Heart left ventricle (tissue), 16 donors: Measurements from ENCODE around the gene ITPK1. TPM values are rescaled to one million over a fixed set of nuclear protein-coding genes. Genes with fewer than 3 reads are reported as not detected.

ENCODE experiments used
- ATAC-seq, 4 donors: fragments of 200-7000 bp; cut with Tn5 transposase; one replicate each; pipeline ENCODE4 v1.9.1; 2020 to 2022; ENCODE audit warnings: moderate library complexity in 4 of 4, mild to moderate bottlenecking in 3 of 4, moderate number of reproducible peaks in 1 of 4
- DNase-seq, 5 donors: peaks; one replicate each; pipeline ENCODE4 v3.0.0-alpha.2; 2020
- H3K27ac ChIP-seq, 12 donors: fragments of 200-600 bp; sonication (generic) in 4 of 12; one replicate each; pipeline versions ENCODE4 v1.5.0 to v1.8.0; 2016 to 2022; ENCODE audit warnings: mild to moderate bottlenecking in 2 of 12
- H3K27me3 ChIP-seq, 9 donors: fragments of 200-600 bp; sonication (generic) in 2 of 9; one replicate each; pipeline versions ENCODE4 v1.5.1 to v1.8.0; 2016 to 2022; ENCODE audit warnings: mild to moderate bottlenecking in 3 of 9
- H3K36me3 ChIP-seq, 9 donors: fragments of 200-600 bp; sonication (generic) in 2 of 9; one replicate each; pipeline versions ENCODE4 v1.5.0 to v1.8.0; 2018 to 2022; ENCODE audit warnings: mild to moderate bottlenecking in 2 of 9
- H3K4me1 ChIP-seq, 12 donors: fragments of 200-600 bp; sonication (generic) in 4 of 12; one replicate each; pipeline versions ENCODE4 v1.5.0 to v1.8.0; 2016 to 2022; ENCODE audit warnings: mild to moderate bottlenecking in 3 of 12
- H3K4me3 ChIP-seq, 12 donors: fragments of 200-600 bp; sonication (generic) in 4 of 12; one replicate each; pipeline versions ENCODE4 v1.5.0 to v1.8.0; 2017 to 2022; ENCODE audit warnings: mild to moderate bottlenecking in 9 of 12, moderate library complexity in 4 of 12
- H3K9me3 ChIP-seq, 12 donors: fragments of 200-600 bp; sonication (generic) in 4 of 12; one replicate each; pipeline versions ENCODE4 v1.5.0 to v1.8.0; 2016 to 2022; ENCODE audit warnings: mild to moderate bottlenecking in 1 of 12
- CTCF ChIP-seq, 12 donors: fragments of 200-600 bp; sonication (generic) in 4 of 12; IDR thresholded peaks; one replicate each; pipeline versions ENCODE4 v1.5.0 to v1.8.0; 2018 to 2022; ENCODE audit warnings: antibody characterized with exemption in 12 of 12, mild to moderate bottlenecking in 5 of 12
- POLR2A ChIP-seq, 2 donors: fragments of 450-650 bp; IDR thresholded peaks; one replicate each; pipeline ENCODE4 v1.6.1; 2017; ENCODE audit warnings: antibody characterized with exemption in 2 of 2, mild to moderate bottlenecking in 2 of 2, moderate library complexity in 2 of 2
- WGBS, 4 donors: extraction: QIAGEN DNeasy Blood & Tissue Kit in 2 of 4; methylation state at CpG; one replicate each; pipeline versions ENCODE4 v1.1.5 to v1.1.7; 2013 to 2018; 5-methylcytosine and 5-hydroxymethylcytosine counted together
- intact Hi-C, 10 donors: fragments of 100-400 bp; cut with DNase I; formaldehyde crosslinking; loops; one replicate each; pipeline versions ENCODE4 v1.11.1 to v1.14.2; 2022
- polyA plus RNA-seq, 2 donors: library from polyadenylated mRNA; stranded (reverse); fragments of 200-250 nt; gene quantifications; one replicate each; pipeline ENCODE4 v1.2.3, GENCODE V29; 2013
- total RNA-seq, 9 donors: library from RNA; depleted of rRNA in 2 of 9; stranded (reverse); fragments of >200 nt in 2 of 9; fragmentation: NEBNext Ultra II Directional in 3 of 9; extraction: Animal tissue kit (Norgen Biotek cat#: 25700) in 3 of 9; gene quantifications; one replicate each; pipeline versions ENCODE4 v1.1.0 to v1.2.4, GENCODE V29; 2016 to 2023
- donor health status: ischemic (EF 13 %, LVEDD 7.1; RV severe dilation, severe dysfunction).
- donor health status: healthy with polysubstance abuse.
- donor health status: DM: no; HTN: yes; CAD: no.
- donor health status: DM: no; HTN: no; CAD: no.
- donor health status: ischemic (EF 25% LVEDD 6.9; RV normal size, moderate dysfunction).
- donor health status: ischemic (EF 25% LVEDD 5.7; RV mildly dilated, moderate dysfunction).
- donor health status: healthy.
- donor health status: DM: yes; HTN: yes; CAD: no.
- donor health status: ischemic (EF 35%, LVEDD 5.7; RV mildly dilated, moderate dysfunction).
- donor health status: nonischemic (EF 11% LVEDD 7.7; RV severe dilation, severe dysfunction).
- donor health status: DM: yes; HTN: yes; CAD: no.
- donor health status: PGD.
- donor health status: ischemic (EF 29% LVEDD 5.4; RV normal size, mild dysfunction).
- donor health status: nonischemic (EF 23%, LVEDD 6.1; RV moderate dilation, normal function).

ITPK1 gene
- total and polyA plus RNA-seq, 11 donors, result 44.5 to 158 (median 91.0) TPM

- Histone ChIP-seq H3K9me3 (no peaks in the 10 kb centered on the region), H3K27ac (peak overlapping the region; percentile 24 to 89 (median 76)), H3K4me3 (no peak overlapping the region), H3K4me1 (peaks cover 7 to 95% (median 71%) of the 10 kb centered on the region in 12 donors), H3K27me3 (no peaks in the 10 kb centered on the region), H3K36me3 (no peaks in the 10 kb centered on the region)
- peak; percentile 33 to 69 (median 51) for ATAC-seq
- no peak for TF ChIP-seq POLR2A (IDR thresholded peaks at IDR 0.05)
- no peak for TF ChIP-seq CTCF (IDR thresholded peaks at IDR 0.05)
- intact Hi-C loops, result no loop called here
- WGBS, 4 donors, result 36 to 59% (median 49%) methylated on average over 9 to 15 of the region's 15 CpGs
- DNase-seq, result peak in 3 of 5 donors; percentile 58 to 78 (median 76)
Measured at GRCh38 chr14:93007225-93007997, 108.3 kb downstream of the ITPK1 start.

GRCh38 chr14:93006567-93007051, 109.1 kb downstream of the ITPK1 start:
- no peak for DNase-seq
- no peaks in the 10 kb centered on the region for H3K36me3 ChIP-seq
- ATAC-seq, result no peak
- H3K27me3 ChIP-seq, result no peaks in the 10 kb centered on the region
- H3K4me3 ChIP-seq, result no peak overlapping the region
- TF ChIP-seq CTCF (IDR thresholded peaks at IDR 0.05) (no peak), POLR2A (IDR thresholded peaks at IDR 0.05) (no peak)
- H3K9me3 ChIP-seq, result no peaks in the 10 kb centered on the region
- intact Hi-C loops, result no loop called here
- H3K4me1 ChIP-seq, result peaks cover 7 to 87% (median 64%) of the 10 kb centered on the region in 12 donors
- 45 to 56% (median 51%) methylated on average over 6 of the region's 6 CpGs for WGBS, 4 donors
- H3K27ac ChIP-seq, result peak overlapping the region in 11 of 12 donors; percentile 24 to 89 (median 77)

- Histone ChIP-seq H3K27me3 (no peaks in the 10 kb centered on the region), H3K9me3 (no peaks in the 10 kb centered on the region), H3K4me3 (no peak overlapping the region), H3K27ac (peak overlapping the region in 11 of 12 donors; percentile 21 to 89 (median 73)), H3K4me1 (peaks cover 7 to 79% (median 57%) of the 10 kb centered on the region in 12 donors), H3K36me3 (no peaks in the 10 kb centered on the region)
- TF ChIP-seq CTCF (IDR thresholded peaks at IDR 0.05) (no peak), POLR2A (IDR thresholded peaks at IDR 0.05) (no peak)
- intact Hi-C loops, result no loop called here
- peak in 1 of 5 donors; percentile 51 for DNase-seq
- 62 to 70% (median 66%) methylated on average over 7 to 8 of the region's 8 CpGs for WGBS, 4 donors
- peak in 1 of 4 donors; percentile 14 for ATAC-seq
Measured at GRCh38 chr14:93005838-93006237, 109.9 kb downstream of the ITPK1 start.

GRCh38 chr14:93005135-93005813, 110.5 kb downstream of the ITPK1 start:
- ATAC-seq (peak in 1 of 4 donors; percentile 14), DNase-seq (no peak)
- intact Hi-C loops, result no loop called here
- Histone ChIP-seq H3K36me3 (no peaks in the 10 kb centered on the region), H3K4me1 (peaks cover 7 to 73% (median 53%) of the 10 kb centered on the region in 12 donors), H3K27ac (peak overlapping the region in 6 of 12 donors; percentile 8 to 79 (median 75)), H3K4me3 (no peak overlapping the region), H3K9me3 (no peaks in the 10 kb centered on the region), H3K27me3 (no peaks in the 10 kb centered on the region)
- 82 to 87% (median 85%) methylated on average over 7 of the region's 7 CpGs for WGBS, 4 donors
- TF ChIP-seq CTCF (IDR thresholded peaks at IDR 0.05), result no peak
- no peak for TF ChIP-seq POLR2A (IDR thresholded peaks at IDR 0.05)
